ENCODE measurements around the gene PCBP3. TPM values are rescaled to one million over a fixed set of nuclear protein-coding genes. Genes with fewer than 3 reads are reported as not detected.

Gene PCBP3
- total and polyA plus RNA-seq, 10 of the 15 experiments (the other 5 are each of a cell fraction or from before 2014, with no cell fraction given), result 0.09 to 1.3 (median 0.46) TPM; not detected in 3

GRCh38 chr21:45854690-45855247, 211.2 kb downstream of the PCBP3 start:
- CTCF ChIA-PET, result no interaction called here
- in situ Hi-C loops (cut with MboI), result no loop called here

More at GRCh38 chr21:45854690-45855247, 211.2 kb downstream of the PCBP3 start:
- ChIA-PET POLR2A (no interaction called here), RAD21 (ENCODE audit: unreplicated experiment) (no interaction called here), SMC1A (ENCODE audit: uncharacterized antibody, unreplicated experiment) (no interaction called here)
- no peak for FAIRE-seq
- no peak overlapping the region for H3K27ac ChIP-seq (ENCODE audit: control insufficient read depth, insufficient read depth)
- no peak for TF ChIP-seq SRF (IDR thresholded peaks at IDR 0.05; ENCODE audit: low read depth in 2 of 2, low read length in 2 of 2)
- no peak for TF ChIP-seq RB1 (IDR thresholded peaks at IDR 0.05; ENCODE audit: borderline replicate concordance)
- no peak for TF ChIP-seq CREB1 (IDR thresholded peaks at IDR 0.05; ENCODE audit: low read depth)
- no peak for TF ChIP-seq NR2C1 (IDR thresholded peaks at IDR 0.05)
- TF ChIP-seq NRF1 (conservative IDR thresholded peaks at IDR 0.05; ENCODE audit: low read depth, low read length), result no peak
- no peak for TF ChIP-seq ZSCAN29 (IDR thresholded peaks at IDR 0.05)
- TF ChIP-seq RFX5 (IDR thresholded peaks at IDR 0.05; ENCODE audit: low read depth, low read length), result no peak
- no peak for TF ChIP-seq REST (IDR thresholded peaks at IDR 0.05; ENCODE audit: low read depth, low read length)
- no peak for TF ChIP-seq ZNF207 (IDR thresholded peaks at IDR 0.05; ENCODE audit: borderline replicate concordance)
- no peak for TF ChIP-seq IRF4 (IDR thresholded peaks at IDR 0.05; ENCODE audit: low read depth, low read length)
- no peak for TF ChIP-seq ZBTB4 (CRISPR knock-in tag; IDR thresholded peaks at IDR 0.05)
- no peaks in the 10 kb centered on the region for H3K79me2 ChIP-seq (ENCODE audit: control insufficient read depth, insufficient read depth, low read length)
- no peak for DNase-seq (ENCODE audit: low read depth, low spot score)
- no peak overlapping the region for H3K9ac ChIP-seq (ENCODE audit: control insufficient read depth, insufficient read depth, low read length)
- 31% methylated on average over 10 of the region's 12 CpGs for WGBS (ENCODE audit: insufficient coverage, insufficient replicate concordance, low lambda C conversion rate, missing lambda C conversion rate)
- H3K4me1 ChIP-seq (ENCODE audit: control insufficient read depth, insufficient read depth, low read length), result no peaks in the 10 kb centered on the region
- no peak overlapping the region for H3K4me3 ChIP-seq
- ATAC-seq, result no peak
- H3K9me3 ChIP-seq (replicated peaks; ENCODE audit: control insufficient read depth, insufficient read depth, low read length), result no peaks in the 10 kb centered on the region
- no peaks in the 10 kb centered on the region for H3K36me3 ChIP-seq (ENCODE audit: control insufficient read depth in 2 of 2, insufficient read depth in 2 of 2, low read length in 1 of 2)
- H4K20me1 ChIP-seq (ENCODE audit: control insufficient read depth, insufficient read depth), result no peaks in the 10 kb centered on the region
- BruUV-seq (replicated peaks), result no TSS peak
- intact Hi-C loops (cut with micrococcal nuclease; ENCODE audit: unreplicated experiment), result no loop called here
- no peaks in the 10 kb centered on the region for H3K27me3 ChIP-seq (replicated peaks in 1 of 2; ENCODE audit: control insufficient read depth in 2 of 2, insufficient read depth in 2 of 2, low read length in 1 of 2)
- no peak overlapping the region for H3K4me2 ChIP-seq (ENCODE audit: control insufficient read depth, insufficient read depth)
- H2AFZ ChIP-seq (ENCODE audit: control insufficient read depth, low read depth, low read length), result no peak overlapping the region

Data from GM12878 (cell line).